Activated naive CD4-positive, alpha-beta T cell treated with anti-CD3 and anti-CD28 coated beads, Interleukin-2, amount 50 U/mL, for 24 hours (primary cell): ENCODE measurements around the gene YTHDC2.
A peak's percentile ranks its signal among the peaks of the same experiment; 100 is the strongest.

Experiments used
- H3K27ac Mint-ChIP-seq: one replicate; pipeline ENCODE4 v1.8.0; 2021; ENCODE audit warnings: mild to moderate bottlenecking, mixed read lengths
- H3K27me3 Mint-ChIP-seq: one replicate; pipeline ENCODE4 v1.8.0; 2021; ENCODE audit warnings: mixed read lengths
- H3K36me3 Mint-ChIP-seq: one replicate; pipeline ENCODE4 v1.8.0; 2021; ENCODE audit warnings: mixed read lengths
- H3K4me1 Mint-ChIP-seq: one replicate; pipeline ENCODE4 v1.8.0; 2021; ENCODE audit warnings: mixed read lengths
- H3K4me3 Mint-ChIP-seq: one replicate; pipeline ENCODE4 v1.8.0; 2021; ENCODE audit warnings: mild to moderate bottlenecking, mixed read lengths
- H3K9me3 Mint-ChIP-seq: one replicate; pipeline ENCODE4 v1.8.0; 2021; ENCODE audit warnings: mixed read lengths

Gene YTHDC2

DNA sequence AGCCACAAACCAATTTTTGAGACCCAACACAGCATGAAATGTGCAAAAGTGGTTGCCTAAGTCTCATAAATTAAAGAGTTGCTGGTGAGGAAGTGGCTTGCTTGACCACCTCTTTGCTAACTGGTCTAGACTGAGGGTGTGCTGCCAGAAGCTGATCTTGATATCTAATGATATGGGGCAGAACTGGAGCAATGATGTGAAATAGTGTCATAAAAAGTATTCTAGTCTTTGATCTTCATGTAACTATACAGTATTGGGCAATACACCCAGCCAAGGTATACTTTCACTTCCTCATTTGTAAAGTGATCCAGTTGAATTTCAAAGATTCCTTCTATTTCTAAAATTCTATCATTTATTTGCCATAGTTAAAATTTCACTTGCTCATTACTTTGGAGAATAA, 5.9 kb upstream of the YTHDC2 start:
- H3K4me1 Mint-ChIP-seq, result peaks cover 3% of the 10 kb centered on the region
- peaks cover 29% of the 10 kb centered on the region for H3K27me3 Mint-ChIP-seq
- H3K9me3 Mint-ChIP-seq, result no peaks in the 10 kb centered on the region
- no peak overlapping the region for H3K27ac Mint-ChIP-seq
- H3K4me3 Mint-ChIP-seq, result no peak overlapping the region
- H3K36me3 Mint-ChIP-seq, result no peaks in the 10 kb centered on the region

DNA sequence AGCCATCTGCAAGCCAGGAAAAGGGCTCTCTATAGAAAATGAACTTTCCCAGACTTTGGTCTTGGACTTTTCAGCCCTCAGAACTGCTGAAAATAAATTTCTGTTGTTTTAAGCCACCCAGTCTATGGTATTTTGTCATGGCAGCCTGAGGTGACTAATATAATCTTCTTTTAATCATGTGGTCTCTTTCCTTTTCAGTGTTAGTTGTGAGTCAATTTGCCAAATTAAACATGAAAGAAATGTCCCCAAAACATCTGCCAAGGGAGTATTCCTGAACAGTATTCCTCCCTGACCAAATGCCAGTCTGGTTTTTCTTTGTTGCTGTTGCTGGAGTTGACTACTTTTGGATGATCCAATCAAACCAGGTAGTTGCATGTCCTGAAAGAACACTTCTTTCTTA, 4.7 kb upstream of the YTHDC2 start:
- Mint-ChIP-seq H3K4me3 (no peak overlapping the region), H3K27ac (no peak overlapping the region), H3K4me1 (peaks cover 11% of the 10 kb centered on the region), H3K36me3 (no peaks in the 10 kb centered on the region), H3K9me3 (no peaks in the 10 kb centered on the region), H3K27me3 (peaks cover 24% of the 10 kb centered on the region)

DNA sequence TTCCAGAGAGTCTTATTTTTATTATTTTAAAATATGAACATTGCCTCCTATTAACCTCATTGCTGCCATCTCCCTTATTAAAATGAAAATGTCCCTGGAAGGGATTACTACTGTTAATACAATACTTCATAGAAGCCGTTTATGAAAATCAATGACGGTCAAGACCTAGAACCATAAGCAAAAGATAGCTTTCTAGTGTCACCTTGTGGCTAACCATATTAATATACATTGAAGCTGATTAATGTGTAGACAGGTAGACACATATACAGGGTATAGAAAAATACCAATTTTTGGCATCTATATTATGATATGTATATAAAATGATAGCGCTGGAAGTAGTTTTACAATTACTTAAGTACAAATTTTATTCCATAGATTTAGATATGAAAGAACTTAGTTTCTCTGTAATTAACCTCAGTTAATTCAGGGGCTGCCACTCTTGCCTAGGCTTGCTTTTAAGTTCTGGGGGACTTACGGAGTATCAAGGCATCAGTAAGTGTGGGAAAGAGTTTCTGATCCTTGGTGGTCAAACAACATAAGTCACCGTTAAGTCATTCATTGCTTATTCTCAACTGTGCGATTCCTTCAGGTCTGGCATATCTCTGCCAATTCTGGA, 2.5 kb upstream of the YTHDC2 start:
- Mint-ChIP-seq H3K27me3 (peaks cover 19% of the 10 kb centered on the region), H3K27ac (no peak overlapping the region), H3K4me3 (no peak overlapping the region), H3K4me1 (peaks cover 28% of the 10 kb centered on the region), H3K9me3 (no peaks in the 10 kb centered on the region), H3K36me3 (peaks cover 3% of the 10 kb centered on the region)

DNA sequence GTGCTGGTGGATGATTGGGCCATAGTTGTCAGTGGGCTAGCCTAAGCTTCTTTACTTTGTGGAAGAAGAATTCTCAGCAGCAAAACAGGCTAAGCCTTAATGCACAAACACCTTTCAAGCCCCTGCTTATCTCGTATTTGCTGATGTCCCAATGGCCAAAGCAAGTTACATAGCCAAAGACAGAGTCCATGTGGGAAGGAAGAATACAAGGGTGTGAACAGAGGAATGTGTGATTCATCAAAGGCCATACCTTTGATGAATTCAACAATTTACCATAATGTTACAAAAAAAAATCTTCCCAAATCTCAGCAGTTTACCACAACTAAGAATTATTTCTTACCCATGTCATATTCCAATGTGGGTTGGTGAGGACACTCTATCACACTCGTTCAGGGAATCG, 1.2 kb upstream of the YTHDC2 start:
- H3K36me3 Mint-ChIP-seq, result peaks cover 6% of the 10 kb centered on the region
- H3K4me3 Mint-ChIP-seq, result peak overlapping the region; percentile 16
- H3K27ac Mint-ChIP-seq, result no peak overlapping the region
- H3K4me1 Mint-ChIP-seq, result peaks cover 40% of the 10 kb centered on the region
- no peaks in the 10 kb centered on the region for H3K9me3 Mint-ChIP-seq
- peaks cover 12% of the 10 kb centered on the region for H3K27me3 Mint-ChIP-seq

DNA sequence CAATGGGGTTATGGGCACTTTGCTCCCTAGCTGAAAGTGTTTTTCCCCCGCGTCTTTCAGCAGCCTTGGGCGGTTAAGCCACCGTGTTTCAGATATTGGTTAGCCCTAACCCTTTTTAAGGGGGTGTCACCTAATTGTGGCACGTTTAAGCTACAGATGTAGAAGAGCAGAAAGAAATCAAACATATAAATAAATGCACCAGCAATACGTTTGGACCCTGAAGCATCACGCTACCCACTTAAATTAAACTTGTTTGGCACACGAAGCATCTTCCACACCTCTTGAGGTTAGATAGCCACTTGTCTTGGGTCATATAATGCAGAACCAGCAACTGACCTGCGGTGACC, 768 bp downstream of the YTHDC2 start:
- H3K4me3 Mint-ChIP-seq, result peak overlapping the region; percentile 93
- peaks cover 50% of the 10 kb centered on the region for H3K4me1 Mint-ChIP-seq
- H3K9me3 Mint-ChIP-seq, result no peaks in the 10 kb centered on the region
- peak overlapping the region; percentile 94 for H3K27ac Mint-ChIP-seq
- peaks cover 7% of the 10 kb centered on the region for H3K27me3 Mint-ChIP-seq
- peaks cover 7% of the 10 kb centered on the region for H3K36me3 Mint-ChIP-seq

DNA sequence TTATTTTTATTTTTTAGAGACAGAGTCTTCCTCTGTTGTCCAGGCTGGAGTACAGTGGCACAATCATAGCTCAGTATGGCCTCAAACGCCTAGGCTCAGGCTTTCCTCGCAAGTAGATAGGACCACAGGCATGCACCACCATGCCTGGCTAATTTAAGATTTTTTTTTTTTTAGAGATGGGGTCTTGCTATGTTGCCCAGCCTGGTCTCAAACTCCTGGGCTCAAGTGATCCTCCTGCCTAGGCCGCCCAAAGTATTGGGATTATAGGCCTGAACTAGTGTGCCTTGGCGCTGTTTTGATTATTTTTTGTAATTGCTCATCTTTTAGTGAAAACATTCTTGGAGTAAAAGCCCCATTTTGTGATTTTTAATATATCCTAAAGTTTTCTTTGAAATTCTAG, 5.4 kb downstream of the YTHDC2 start:
- Mint-ChIP-seq H3K27ac (no peak overlapping the region), H3K36me3 (peaks cover 14% of the 10 kb centered on the region), H3K27me3 (no peaks in the 10 kb centered on the region), H3K4me3 (no peak overlapping the region), H3K4me1 (peaks cover 74% of the 10 kb centered on the region), H3K9me3 (no peaks in the 10 kb centered on the region)

DNA sequence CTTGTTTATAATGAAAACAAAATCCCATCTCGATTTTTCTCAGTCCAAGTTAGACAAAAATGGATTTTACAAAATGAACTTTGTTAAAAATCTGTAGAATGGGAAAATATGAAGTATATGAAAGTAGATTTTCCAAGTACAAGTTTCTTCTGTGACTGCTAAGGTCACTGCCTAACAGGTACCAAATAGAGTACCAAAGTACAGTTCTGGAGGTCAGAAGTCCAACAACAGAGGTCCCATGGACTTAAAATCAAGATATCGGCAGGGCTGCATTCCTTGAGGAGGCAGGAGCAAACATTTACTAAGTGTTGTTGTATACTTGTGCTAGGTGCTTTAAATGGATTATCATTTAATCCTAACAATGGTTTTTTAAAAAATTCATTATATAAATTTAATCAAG, 5.9 kb downstream of the YTHDC2 start:
- Mint-ChIP-seq H3K27ac (peak overlapping the region; percentile 41), H3K4me1 (peaks cover 77% of the 10 kb centered on the region), H3K36me3 (peaks cover 14% of the 10 kb centered on the region), H3K9me3 (no peaks in the 10 kb centered on the region), H3K4me3 (no peak overlapping the region), H3K27me3 (no peaks in the 10 kb centered on the region)

DNA sequence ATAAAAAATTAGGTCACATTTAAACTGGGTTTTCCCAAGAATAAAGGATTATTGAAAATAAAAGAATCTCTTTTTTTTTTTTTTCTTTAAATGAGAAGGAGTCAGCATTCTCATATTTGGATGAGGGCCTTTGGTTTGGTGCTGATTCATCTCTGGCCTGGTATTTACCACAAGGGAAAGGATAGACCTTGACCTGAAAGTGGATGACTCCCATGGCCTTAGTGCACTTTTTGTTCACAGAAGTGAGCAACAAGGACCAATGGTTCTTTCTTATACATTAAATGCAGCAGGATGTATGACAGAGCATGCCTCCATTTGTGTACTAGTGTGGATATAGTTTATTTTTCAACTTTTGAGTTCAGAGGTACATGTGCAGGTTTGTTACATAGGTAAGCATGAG, 6.9 kb downstream of the YTHDC2 start:
- peaks cover 77% of the 10 kb centered on the region for H3K4me1 Mint-ChIP-seq
- no peaks in the 10 kb centered on the region for H3K27me3 Mint-ChIP-seq

DNA sequence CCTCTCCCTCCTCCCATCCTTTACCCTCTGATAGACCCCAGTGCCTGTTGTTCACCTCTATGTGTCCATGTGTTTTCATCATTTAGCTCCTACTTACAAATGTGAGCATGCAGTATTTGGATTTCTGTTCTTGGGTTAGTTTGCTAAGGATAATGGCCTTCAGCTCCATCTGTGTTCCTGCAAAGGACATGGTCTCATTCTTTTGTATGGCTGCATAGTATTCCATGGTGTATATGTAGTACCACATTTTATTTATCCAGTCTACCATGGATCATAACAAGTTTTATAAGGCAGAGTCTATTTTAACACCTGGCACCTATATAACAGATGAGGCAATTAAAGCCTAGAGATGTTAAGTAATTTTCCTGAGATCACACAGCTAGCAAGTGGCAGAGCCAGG, 7.4 kb downstream of the YTHDC2 start:
- Mint-ChIP-seq H3K4me1 (peaks cover 77% of the 10 kb centered on the region), H3K4me3 (no peak overlapping the region), H3K9me3 (no peaks in the 10 kb centered on the region), H3K36me3 (peaks cover 13% of the 10 kb centered on the region), H3K27me3 (no peaks in the 10 kb centered on the region), H3K27ac (no peak overlapping the region)

More for the DNA sequence above, 6.9 kb downstream of the YTHDC2 start:
- no peak overlapping the region for H3K4me3 Mint-ChIP-seq
- peaks cover 14% of the 10 kb centered on the region for H3K36me3 Mint-ChIP-seq
- no peak overlapping the region for H3K27ac Mint-ChIP-seq
- no peaks in the 10 kb centered on the region for H3K9me3 Mint-ChIP-seq

DNA sequence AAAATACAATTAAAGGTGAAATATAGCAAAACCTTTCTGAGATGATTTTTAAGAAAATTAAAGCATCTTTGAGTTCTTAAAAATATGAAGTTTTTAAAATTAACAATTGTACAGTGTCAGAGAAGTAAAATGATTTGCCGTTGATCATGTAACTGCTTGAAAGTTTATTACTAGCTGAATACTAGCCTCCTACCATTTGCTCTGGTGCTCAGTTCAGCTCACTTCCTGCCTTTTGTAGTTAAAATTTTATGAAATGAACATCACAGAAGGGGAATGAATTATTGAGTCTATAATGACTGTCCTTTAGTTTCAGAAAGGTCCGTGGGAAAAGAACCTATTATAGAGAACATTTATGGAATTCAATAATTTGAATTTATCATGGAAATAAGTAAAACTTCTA, 9.7 kb downstream of the YTHDC2 start:
- Mint-ChIP-seq H3K27ac (peak overlapping the region; percentile 62), H3K36me3 (peaks cover 13% of the 10 kb centered on the region), H3K4me1 (peaks cover 68% of the 10 kb centered on the region), H3K4me3 (peak overlapping the region; percentile 23), H3K9me3 (no peaks in the 10 kb centered on the region), H3K27me3 (no peaks in the 10 kb centered on the region)

DNA sequence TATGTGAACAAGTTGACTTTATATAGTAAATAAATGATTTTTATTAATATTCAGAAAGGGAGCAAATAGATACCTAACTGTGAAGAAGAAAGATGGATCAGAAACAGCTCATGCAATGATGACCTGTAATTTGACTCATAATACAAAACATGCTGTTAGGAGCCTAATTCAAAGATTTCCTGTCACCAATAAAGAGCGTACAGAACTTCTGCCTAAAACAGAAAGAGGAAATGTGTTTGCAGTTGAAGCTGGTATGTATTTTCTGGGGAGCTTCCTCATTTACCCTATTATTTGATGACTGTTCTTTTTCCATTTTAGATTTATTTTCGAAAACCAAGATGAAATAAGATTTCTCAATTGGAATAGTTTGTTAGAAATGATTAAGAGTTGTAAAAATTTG, 11.4 kb downstream of the YTHDC2 start:
- no peaks in the 10 kb centered on the region for H3K9me3 Mint-ChIP-seq
- peaks cover 56% of the 10 kb centered on the region for H3K4me1 Mint-ChIP-seq
- H3K27me3 Mint-ChIP-seq, result no peaks in the 10 kb centered on the region
- peaks cover 19% of the 10 kb centered on the region for H3K36me3 Mint-ChIP-seq
- peak overlapping the region; percentile 26 for H3K4me3 Mint-ChIP-seq
- H3K27ac Mint-ChIP-seq, result peak overlapping the region; percentile 72

DNA sequence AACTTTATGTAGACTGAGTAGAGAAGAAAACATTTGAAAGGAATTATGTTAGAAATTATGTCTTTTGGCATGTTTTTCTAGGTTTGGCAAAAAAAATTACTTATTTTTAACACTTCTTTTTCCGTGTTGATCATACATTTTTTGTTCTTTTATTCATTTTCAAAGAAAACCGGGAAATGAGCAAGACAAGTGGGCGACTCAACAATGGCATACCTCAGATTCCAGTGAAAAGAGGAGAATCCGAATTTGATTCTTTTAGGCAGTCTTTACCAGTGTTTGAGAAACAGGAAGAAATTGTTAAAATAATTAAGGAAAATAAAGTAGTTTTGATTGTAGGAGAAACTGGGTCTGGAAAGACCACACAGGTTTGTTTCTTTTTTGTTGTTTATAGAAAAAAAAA, 12.9 kb downstream of the YTHDC2 start:
- no peaks in the 10 kb centered on the region for H3K27me3 Mint-ChIP-seq
- no peak overlapping the region for H3K27ac Mint-ChIP-seq
- H3K4me3 Mint-ChIP-seq, result no peak overlapping the region
- H3K4me1 Mint-ChIP-seq, result peaks cover 43% of the 10 kb centered on the region
- H3K9me3 Mint-ChIP-seq, result peaks cover 4% of the 10 kb centered on the region
- H3K36me3 Mint-ChIP-seq, result peaks cover 26% of the 10 kb centered on the region

DNA sequence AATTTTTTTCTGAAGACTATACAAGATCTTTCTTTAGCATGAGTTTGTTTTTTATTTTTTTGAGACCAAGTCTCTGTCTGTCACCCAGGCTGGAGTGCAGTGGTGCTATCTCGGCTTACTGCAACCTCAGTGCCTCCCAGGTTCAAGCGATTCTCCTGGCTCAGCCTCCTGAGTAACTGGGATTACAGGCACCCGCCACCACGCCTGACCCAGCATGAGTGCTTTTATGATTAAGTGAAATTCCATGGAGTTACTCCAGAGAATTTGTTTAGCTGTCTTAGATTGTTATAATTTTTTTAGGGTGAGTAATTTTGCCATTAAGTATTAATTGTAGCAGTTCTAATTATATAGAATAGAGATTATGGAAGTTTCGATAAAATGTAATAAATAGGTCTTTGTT, 14.3 kb downstream of the YTHDC2 start:
- H3K27me3 Mint-ChIP-seq, result no peaks in the 10 kb centered on the region
- peaks cover 4% of the 10 kb centered on the region for H3K9me3 Mint-ChIP-seq
- no peak overlapping the region for H3K4me3 Mint-ChIP-seq
- H3K4me1 Mint-ChIP-seq, result peaks cover 35% of the 10 kb centered on the region
- H3K27ac Mint-ChIP-seq, result no peak overlapping the region
- peaks cover 30% of the 10 kb centered on the region for H3K36me3 Mint-ChIP-seq

DNA sequence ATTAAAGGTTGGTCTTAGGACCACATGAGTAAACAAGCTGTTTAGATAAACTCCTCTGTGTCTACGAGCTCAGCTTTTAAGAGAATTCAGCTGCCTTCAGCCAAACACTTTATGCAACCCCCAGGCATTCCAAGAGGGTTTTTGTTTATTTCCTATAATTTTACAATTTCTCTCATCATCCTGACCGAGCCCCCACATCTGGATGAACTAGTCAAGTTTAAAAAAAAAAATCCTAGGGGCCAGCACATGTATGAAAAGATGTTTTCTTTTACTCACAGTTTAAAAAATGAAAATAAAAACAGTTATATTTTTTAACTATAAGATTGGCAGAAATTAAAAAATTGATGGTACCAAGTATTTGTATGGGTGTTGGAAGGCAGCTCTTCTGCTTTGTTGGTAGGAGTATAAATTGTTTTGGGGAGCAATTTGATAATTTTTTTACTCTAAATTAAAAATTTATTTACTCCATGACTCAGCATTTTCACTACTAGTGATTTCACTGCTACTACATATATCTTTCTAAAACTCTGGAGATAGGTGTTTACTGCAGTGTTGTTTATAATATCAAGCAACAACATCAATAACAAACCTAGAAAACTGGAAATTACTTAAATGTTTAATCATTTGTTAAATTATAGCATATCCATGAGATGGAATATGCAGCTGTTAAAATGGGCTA, 18.1 kb downstream of the YTHDC2 start:
- Mint-ChIP-seq H3K4me1 (peaks cover 3% of the 10 kb centered on the region), H3K27ac (no peak overlapping the region), H3K4me3 (no peak overlapping the region), H3K27me3 (no peaks in the 10 kb centered on the region), H3K36me3 (peaks cover 40% of the 10 kb centered on the region), H3K9me3 (peaks cover 4% of the 10 kb centered on the region)

DNA sequence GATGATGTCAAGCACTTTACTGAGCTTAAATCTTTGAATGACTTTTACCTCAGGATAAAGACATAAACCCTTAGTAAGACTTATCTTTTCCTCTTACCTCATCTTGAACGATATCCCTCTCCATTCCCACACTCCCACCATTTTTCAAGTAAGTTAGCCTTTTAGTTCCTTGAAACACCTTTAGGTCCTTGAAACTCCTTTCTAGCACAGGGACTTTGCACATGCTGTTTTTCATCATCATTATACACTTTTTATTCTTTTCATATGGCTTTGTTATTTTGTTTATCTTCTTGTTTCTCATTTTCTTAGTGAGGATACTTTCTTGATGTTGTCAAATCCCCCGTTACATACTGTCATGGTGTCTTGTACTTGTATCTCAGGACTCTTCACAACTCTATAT, 24.8 kb downstream of the YTHDC2 start:
- H3K27me3 Mint-ChIP-seq, result no peaks in the 10 kb centered on the region
- no peak overlapping the region for H3K4me3 Mint-ChIP-seq
- H3K9me3 Mint-ChIP-seq, result no peaks in the 10 kb centered on the region
- peaks cover 35% of the 10 kb centered on the region for H3K36me3 Mint-ChIP-seq
- peaks cover 10% of the 10 kb centered on the region for H3K4me1 Mint-ChIP-seq
- no peak overlapping the region for H3K27ac Mint-ChIP-seq

DNA sequence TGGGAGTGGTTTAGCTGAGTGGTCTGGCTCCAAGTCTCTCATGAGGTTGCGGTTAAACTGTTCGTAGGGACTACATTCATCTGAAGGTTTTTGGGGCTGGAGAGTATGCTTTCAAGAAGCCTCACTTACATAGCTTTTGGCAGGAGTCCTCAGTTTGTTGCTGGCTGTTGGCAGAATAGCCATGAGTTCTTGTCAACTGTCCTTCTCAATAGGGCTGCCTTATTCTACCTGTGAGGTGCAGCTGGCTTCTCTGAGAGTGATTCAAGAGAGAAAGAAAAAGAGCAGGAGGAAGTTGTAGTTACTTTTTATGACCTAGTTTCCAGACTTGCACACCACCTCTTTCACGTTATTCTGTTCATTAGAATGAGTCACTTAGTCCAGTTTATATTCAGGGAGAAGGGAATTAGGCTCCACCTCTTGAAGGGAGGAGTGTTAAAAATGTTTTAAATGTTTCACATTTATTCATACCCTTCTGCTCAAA, 33.2 kb downstream of the YTHDC2 start:
- no peaks in the 10 kb centered on the region for H3K9me3 Mint-ChIP-seq
- no peak overlapping the region for H3K27ac Mint-ChIP-seq
- H3K36me3 Mint-ChIP-seq, result peaks cover 34% of the 10 kb centered on the region
- H3K27me3 Mint-ChIP-seq, result no peaks in the 10 kb centered on the region
- peaks cover 17% of the 10 kb centered on the region for H3K4me1 Mint-ChIP-seq
- H3K4me3 Mint-ChIP-seq, result no peak overlapping the region

DNA sequence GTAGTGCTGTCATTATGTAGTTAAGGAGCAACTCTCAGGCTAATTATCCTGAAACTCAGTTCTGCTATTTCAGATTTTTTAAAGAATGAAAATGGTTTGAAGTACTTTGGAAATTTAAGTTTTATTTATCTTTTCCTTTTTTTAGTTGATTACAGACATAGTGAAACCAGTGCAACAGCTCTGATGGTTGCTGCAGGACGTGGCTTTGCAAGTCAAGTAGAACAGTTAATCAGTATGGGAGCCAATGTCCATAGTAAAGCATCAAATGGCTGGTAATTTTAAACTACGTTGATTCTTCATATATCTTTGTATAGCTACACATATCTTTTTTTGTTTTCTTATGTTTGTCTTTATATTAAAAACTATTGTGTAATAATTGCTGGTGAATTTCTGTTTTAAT, 34.9 kb downstream of the YTHDC2 start:
- no peak overlapping the region for H3K27ac Mint-ChIP-seq
- no peaks in the 10 kb centered on the region for H3K9me3 Mint-ChIP-seq
- H3K36me3 Mint-ChIP-seq, result peaks cover 32% of the 10 kb centered on the region
- H3K4me3 Mint-ChIP-seq, result no peak overlapping the region
- no peaks in the 10 kb centered on the region for H3K27me3 Mint-ChIP-seq
- H3K4me1 Mint-ChIP-seq, result peaks cover 17% of the 10 kb centered on the region
